Right renal pelvis (tissue), 4 donors: ENCODE results near the gene VPS52. TPM values are rescaled to one million over a fixed set of nuclear protein-coding genes. Genes with fewer than 3 reads are reported as not detected.

Experiments
- DNase-seq, 4 donors: peaks; one replicate each; pipeline ENCODE4 v3.0.0-alpha.2; 2013; ENCODE audit warnings: low read depth in 4 of 4, low spot score in 3 of 4, missing footprints in 1 of 4
- polyA plus RNA-seq, 4 donors: library from polyadenylated mRNA; unstranded; fragments of 120-200 nt; gene quantifications; one replicate each; pipeline ENCODE4 v1.2.1, GENCODE V29; 2013; ENCODE audit not compliant: insufficient read length in 4 of 4

The VPS52 gene
- polyA plus RNA-seq, 4 donors, result 64.3 to 81.7 (median 70.6) TPM

DNA sequence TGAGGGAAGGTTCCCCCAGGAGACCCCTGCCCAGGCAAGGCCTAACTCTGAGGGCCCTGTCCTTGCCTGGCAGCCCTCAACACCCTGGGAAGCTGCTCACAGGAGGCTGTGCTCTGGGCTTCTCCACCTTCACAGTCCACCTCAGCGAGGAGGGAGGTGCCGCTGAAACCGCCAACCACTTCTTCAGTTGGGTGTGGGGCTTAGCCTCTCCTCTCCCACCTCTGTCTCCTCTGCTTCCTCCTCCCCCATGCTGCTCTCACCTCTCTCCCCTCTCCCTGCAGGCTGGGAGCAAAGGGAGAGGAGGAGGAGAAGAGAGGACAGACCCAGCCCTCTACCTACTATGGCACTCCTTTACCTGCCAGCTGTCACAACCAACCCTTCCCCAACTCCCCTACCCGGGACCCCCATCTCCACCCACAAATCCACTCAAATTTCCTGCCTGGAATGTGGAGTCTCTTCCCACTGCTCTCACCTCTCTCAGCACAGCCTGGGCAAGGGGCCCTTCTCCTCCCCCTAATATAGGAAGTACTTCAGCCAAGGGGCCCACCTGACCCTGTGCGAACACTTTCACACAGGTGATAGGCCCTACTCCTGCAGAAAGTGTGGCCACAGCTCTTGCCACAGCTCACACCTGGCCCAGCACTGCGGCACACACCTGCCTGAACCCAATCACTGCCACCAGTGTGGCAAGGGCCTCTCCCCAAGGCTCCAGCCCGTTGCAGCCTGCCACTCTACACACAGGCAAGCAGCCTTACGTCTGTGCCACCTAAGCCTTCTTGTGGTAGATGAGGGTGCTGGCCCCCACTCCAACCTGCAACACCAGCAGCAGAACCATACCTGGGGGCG is 56.2 kb downstream of the VPS52 start:
- DNase-seq, result no peak

DNA sequence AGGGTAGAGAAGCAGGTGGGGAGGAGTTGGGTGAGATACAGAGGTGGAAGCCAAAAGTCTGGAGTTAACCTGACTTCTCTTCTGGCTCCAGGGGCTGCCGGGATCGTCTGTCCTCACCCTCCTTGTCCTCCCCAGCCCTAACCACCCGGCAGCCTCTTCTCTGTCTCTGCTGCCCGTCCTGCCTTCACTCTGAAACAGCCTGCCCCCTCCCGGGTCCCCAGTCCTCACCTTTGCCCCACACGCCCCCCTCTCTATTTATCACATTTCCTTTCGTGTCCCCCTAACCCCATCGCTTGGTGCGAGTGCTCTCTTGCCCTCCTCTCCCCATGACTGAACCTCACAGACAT is 57.7 kb downstream of the VPS52 start:
- no peak for DNase-seq

DNA sequence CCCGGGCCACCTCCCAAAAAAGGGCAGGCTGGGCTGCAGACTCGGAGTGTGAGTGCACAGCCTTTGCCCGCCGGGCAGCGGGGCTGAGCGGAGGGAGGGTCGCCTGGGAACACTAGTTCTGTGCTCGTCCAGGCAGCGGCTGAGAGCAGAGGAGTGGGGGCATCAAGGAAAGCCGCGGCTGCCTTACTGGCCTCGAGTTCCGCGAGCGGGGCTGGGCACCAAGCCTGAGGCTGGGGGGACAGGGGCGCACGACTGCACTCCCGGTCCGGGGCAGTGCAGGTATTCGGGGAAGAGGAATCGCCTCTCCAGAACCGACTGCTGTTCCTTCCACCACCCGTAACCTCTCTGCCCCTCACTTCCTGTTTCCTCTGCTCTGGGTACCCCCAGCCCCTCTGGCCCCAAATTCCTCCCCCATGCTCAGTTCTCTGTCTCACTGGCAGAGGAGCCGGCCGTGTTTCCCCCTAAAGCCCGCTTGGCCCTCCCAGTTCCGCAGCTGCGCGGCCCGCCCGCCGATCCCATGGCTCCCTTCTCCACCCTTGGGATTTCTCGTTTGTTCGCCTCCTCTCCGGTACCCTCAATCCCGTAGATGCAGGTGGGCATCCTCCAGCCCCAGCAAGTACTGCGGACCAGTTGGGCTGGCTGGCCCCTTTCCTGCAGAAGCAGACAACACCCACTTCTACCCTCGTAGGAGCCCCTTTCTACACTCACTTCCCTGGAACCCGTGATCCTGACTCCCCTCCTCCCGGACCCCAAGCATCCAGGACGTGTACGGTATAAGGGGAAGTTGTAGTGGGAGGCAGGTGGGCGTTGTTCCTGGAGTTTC is 58.3 kb downstream of the VPS52 start:
- DNase-seq, result no peak

DNA sequence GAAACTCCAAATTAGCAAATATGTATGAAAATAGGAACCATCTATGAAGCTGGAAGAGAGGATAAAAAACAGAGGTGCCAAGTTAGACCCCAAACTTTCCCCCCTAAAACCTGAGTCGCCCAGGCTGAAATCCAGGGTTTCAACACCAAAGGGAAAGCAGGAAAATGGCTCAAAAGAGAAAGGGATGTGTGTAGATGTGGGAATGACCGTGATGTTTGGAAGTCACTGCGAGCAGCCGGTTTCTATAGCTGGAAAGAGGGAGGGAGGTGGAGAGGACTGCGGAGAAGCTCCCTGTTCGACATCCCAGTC is 58.9 kb downstream of the VPS52 start:
- no peak for DNase-seq

DNA sequence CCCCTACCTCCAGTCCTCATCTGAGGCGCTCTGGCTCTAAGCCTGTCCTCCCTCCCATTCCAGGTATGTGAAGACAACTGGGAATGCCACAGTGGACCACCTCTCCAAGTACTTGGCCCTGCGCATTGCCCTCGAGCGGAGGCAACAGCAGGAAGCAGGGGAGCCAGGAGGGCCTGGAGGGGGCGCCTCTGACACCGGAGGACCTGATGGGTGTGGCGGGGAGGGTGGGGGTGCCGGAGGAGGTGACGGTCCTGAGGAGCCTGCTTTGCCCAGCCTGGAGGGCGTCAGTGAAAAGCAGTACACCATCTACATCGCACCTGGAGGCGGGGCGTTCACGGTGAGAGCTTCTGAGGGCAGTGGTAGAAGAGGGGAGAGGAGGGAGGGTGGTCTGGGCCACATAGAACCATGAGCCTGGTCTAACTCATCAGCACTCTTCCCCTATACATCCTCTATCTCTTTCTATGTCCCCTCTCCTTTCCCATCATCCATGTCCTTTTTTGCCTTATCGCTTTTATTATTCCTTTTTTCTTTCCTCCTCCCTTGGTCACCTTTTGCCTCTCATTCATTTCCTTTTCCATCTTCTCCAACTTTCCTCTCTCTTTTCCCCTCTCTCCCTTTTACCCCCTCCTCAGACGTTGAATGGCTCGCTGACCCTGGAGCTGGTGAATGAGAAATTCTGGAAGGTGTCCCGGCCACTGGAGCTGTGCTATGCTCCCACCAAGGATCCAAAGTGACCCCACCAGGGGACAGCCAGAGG is 59.8 kb downstream of the VPS52 start:
- DNase-seq, result no peak

DNA sequence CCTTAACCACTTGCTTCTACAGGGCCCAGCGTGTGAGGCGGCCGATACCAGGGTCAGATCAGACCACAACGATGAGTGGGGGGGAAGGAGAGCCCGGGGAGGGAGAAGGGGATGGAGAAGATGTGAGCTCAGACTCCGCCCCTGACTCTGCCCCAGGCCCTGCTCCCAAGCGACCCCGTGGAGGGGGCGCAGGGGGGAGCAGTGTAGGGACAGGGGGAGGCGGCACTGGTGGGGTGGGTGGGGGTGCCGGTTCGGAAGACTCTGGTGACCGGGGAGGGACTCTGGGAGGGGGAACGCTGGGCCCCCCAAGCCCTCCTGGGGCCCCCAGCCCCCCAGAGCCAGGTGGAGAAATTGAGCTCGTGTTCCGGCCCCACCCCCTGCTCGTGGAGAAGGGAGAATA is 60.5 kb downstream of the VPS52 start:
- DNase-seq, result no peak

DNA sequence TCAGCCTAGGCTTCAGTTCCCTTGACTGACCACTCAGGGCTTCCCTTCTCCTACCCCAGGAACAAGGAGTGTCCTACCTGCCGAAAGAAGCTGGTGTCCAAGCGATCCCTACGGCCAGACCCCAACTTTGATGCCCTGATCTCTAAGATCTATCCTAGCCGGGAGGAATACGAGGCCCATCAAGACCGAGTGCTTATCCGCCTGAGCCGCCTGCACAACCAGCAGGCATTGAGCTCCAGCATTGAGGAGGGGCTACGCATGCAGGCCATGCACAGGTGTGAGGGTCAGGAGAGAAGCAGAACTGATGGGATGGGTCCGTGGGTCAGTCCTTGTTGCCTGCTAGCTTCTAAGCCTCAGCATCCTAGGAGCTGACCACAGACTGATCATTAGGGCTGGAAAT is 61.8 kb downstream of the VPS52 start:
- no peak for DNase-seq

DNA sequence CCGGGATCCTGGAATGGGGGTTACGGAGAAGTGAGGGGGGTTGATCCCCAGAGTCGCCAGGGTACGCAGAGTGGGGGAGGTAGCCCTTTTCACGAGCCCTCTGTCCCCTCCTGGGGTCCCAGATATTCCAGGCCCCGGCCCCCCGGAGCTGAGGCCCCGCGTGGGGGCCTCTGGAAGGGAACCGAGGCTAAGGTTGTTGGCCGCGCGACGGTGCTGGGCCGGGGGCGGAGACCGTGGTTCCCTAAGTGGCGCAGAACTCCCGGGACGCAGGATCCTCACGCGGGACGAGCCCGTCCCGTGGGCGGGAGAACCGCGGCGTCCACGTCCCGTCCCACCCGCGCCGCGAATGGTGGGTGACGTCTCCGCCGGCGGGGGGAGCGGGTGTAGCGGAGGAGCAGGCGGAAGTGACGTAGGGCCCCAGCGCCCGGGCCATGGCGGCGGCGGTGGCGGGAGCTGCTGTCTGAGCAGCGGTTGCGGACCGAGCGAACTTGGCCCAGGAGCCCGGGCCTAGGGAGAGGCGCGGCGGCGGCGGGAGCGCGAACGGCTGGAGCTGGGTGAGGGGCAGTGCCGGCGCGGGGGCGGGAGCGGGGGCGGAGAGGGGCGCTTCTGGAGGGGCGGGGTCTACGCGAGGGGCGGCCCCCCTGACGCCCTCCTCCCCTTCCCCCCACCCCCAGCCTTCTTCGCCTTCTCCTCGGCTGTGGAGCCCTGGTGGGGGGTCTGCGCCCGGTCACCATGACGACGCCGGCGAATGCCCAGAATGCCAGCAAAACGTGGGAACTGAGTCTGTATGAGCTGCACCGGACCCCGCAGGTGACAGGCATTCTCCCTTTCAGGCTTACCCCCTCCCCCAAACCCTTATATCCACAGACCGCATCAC is 63.3 kb downstream of the VPS52 start, which contains the start of gene RING1:
TSS of gene RING1 (plus strand) at position 410 of the 877 bp plus-strand sequence. CDS start at position 733, 323 bp downstream.
- DNase-seq, result peak in 1 of 4 donors; percentile 65

DNA sequence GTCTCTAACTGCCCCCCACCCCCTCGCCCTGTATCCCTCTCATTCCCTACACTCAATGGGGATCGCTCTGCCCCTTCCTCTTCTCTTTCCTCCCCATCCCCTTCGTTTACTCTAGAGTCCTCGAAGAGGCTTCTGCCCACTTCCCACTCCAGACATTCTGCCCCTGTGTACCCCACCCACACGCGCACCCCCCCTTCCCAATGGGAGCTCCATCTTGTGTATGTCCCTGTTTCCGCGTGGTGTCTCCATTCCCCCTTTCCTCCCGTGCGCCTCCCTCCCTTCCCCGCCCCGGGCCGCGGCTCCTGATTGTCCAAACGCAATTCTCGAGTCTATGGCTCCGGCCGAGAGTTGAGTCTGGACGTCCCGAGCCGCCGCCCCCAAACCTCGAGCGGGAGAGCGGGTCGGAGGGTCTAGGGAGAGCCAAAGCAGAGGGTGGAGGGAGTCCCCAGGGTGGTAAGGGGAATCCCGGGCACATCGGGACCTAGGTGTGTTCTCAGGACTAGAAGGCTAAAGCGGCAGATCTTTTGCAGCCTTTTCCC is 64.1 kb downstream of the VPS52 start:
- DNase-seq, result no peak

DNA sequence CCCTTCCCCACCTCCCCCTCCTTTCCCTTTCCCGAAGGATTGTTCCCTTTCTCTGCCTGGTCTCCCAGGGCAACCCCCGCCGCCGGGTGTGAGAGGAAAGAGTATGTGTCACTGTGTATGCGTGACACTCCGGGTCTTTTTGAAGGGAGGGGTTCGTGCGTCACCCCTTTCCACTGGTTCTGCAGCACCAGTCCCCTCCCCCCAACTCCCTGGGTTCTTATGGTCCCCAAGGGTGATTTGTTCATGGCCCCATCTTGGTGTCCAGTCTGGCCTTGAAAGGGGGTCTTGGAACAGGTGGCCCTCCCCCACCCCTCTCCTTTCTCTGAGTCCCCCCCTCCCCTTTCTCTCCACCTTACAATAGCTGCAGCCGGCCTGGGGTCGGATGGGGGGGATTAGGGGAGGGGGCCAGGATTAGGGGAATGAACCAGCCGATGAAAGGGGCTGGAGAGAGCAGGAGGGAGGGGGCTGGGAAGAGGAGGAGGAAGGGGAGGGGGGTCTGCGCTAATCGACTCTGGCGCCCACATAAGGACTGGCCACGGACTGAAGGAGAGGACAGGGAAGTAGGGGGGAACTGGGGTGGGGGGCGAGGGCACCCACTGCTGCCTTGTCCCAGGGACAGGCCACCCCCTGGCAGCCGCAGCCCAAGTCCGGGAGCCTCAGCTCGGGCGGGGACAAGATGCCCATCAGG is 64.7 kb downstream of the VPS52 start:
- no peak for DNase-seq

DNA sequence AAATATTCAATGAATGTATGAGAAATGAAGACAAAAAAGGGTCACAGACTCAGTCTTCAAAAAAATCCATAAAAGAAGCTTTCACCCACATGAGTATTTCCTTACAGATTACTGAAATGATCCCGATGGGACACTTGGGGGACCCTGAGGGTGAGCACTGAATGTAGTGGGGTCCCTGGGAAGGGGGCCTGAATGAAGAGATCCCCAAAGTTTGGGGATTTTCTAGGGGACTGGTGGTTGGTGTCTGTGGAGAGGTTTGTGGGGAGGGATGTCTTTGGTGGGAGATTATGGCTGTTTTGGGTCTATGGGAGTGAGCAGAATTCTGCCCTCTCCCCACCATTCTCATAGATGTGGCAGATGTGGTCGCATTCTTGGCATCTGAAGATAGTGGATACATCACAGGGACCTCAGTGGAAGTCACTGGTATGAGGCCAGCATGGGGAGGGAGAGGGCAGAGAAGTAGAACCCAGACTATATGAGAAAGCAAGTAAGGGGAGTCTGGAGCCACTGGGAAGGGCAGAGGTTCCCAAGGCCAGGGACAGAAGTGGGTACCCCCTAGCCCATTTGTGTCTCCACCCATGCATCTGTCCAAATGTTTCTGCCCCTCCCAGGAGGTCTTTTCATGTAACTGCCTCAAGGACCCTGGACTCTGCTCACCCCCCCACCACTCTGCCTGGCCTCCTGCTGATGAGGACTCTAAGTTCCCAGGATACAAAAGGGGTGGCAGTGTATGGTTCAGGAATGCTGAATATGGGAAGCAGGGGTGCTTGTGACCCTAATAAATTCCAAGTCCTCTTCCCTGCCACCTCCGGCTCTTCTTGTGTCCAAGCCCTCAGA is 65.4 kb downstream of the VPS52 start:
- no peak for DNase-seq

DNA sequence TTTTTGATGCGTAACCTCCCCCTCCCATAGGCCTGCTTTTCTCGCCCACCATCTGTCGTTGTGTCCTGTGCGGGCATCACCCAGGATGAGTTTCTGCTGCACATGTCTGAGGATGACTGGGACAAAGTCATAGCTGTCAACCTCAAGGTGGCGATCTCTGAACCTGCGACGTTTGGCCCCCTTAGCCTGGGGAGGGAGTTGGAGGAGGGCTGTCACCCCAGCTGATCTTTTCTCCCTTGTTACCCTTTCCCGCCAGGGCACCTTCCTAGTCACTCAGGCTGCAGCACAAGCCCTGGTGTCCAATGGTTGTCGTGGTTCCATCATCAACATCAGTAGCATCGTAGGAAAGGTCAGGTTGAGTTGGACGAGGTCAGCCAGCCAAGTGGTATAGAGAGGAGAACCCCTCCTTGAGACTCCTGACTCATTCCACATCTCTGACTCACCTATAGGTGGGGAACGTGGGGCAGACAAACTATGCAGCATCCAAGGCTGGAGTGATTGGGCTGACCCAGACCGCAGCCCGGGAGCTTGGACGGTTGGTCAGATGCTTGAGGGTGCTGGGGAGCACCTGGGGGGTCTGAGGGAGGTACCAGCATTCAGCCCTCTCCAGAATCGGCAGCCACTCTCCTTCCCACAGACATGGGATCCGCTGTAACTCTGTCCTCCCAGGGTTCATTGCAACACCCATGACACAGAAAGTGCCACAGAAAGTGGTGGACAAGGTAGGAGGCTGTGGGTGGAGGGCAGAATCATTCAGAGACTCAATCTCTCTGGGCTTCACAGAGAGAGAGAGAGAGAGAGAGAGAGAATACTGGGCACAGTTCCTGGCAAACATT is 66.3 kb downstream of the VPS52 start:
- DNase-seq, result no peak

DNA sequence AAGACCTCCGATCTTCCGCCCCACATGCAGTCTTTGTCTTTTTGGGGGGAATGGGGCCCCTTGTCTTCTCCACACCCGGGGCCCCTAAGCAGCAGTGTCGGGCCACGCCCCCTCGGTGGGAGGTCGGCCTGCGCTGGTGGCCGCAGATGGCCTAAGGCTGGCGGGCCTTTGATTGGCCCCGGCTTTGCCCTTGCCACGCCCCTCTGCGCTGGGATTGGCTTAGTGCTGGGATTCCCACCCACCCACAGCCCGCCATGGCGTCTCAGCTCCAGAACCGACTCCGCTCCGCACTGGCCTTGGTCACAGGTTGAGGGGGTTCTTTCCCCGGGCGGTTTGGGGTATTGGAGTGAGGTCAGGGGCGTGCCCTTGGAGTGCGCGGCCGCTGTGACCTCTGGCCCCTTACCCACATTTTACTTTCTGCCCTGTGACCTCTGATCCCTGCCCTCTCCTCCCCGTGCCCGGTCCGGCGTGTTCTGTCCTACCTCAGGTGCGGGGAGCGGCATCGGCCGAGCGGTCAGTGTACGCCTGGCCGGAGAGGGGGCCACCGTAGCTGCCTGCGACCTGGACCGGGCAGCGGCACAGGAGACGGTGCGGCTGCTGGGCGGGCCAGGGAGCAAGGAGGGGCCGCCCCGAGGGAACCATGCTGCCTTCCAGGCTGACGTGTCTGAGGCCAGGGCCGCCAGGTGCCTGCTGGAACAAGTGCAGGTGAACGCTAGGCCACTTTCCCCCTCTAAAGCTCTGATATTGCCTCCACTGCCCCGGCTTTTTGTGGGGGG is 67.1 kb downstream of the VPS52 start, which contains the start of gene HSD17B8:
TSS of gene HSD17B8 (plus strand) at position 241 of the 776 bp plus-strand sequence. CDS start at position 255, 14 bp downstream.
- DNase-seq, result peak in 3 of 4 donors; percentile 85 to 90 (median 88)

DNA sequence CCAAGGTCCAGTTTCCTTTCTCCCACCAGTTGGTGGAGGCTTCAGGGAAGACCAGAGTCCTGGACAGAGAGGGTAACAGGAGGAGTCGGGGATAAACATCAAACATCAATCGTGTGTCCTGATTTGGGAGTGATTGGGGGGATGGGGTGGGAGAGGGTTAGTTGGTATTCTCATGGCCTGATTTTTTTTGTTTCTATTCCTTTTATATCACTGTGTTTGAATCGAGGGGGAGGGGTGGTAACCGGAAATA is 67.6 kb downstream of the VPS52 start:
- no peak for DNase-seq

DNA sequence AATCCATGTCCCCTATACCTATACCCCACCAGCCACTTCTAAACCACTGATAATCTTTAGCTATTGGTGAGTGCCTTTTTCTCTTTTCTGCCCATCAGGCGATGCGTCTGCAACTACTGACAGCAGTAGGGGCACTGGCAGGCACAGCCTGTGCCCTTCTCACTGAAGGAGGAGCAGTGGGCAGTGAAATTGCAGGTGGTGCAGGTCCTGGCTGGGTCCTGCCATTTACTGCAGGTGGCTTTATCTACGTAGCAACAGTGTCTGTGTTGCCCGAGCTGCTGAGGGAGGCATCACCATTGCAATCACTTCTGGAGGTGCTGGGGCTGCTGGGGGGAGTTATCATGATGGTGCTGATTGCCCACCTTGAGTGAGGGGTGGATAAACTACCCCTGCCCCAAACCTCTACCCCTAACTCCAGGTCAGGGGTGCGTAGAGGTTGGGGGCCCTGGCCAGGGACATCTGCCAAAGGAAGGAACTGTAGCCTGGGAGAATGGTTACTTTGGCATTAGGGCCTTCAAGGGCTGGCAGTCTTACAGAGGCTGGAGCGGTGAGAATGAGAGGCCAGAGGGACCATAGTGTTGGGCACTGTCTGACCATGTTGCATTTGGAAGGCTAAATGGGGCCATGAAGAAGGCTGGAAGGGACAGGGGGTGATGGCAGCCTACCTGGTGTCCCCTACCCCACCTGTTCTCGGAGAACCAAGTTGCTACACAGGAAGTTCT is 68.1 kb downstream of the VPS52 start:
- DNase-seq, result no peak

DNA sequence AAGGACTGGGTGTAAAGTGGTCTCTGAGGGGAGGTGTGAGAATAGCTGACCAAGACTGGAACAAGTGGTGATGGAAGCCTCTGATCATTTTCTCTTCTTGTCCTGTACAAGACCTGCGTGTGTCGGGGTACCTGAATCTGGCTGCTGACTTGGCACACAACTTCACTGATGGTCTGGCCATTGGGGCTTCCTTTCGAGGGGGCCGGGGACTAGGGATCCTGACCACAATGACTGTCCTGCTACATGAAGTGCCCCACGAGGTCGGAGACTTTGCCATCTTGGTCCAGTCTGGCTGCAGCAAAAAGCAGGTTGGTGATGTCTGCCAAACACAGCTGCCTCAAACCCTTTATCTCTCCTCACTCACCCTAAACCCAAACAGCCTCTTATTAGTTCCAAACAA is 68.9 kb downstream of the VPS52 start:
- no peak for DNase-seq
